ENCODE data around the gene RGS9.

The RGS9 gene

GRCh38 chr17:65100316-65101140 lies 36.6 kb upstream of the RGS9 start:
- H3K36me3 ChIP-seq (ENCODE audit: control insufficient read depth in 1 of 2, insufficient read depth in 2 of 2, low read length in 2 of 2): no peaks in the 10 kb centered on the region
- H3K9me3 ChIP-seq (ENCODE audit: control insufficient read depth in 1 of 2, low read length in 2 of 2): no peaks in the 10 kb centered on the region
- peaks cover 0 to 6% of the 10 kb centered on the region in 2 donors for H3K4me1 ChIP-seq (ENCODE audit: control insufficient read depth in 1 of 2, insufficient read depth in 2 of 2, low read length in 2 of 2)
- peak overlapping the region; percentile 71 for H3K27ac ChIP-seq (ENCODE audit: low read length)
- H3K4me3 ChIP-seq (ENCODE audit: low read depth in 1 of 2, low read length in 2 of 2): peak overlapping the region; percentile 65 to 74
- H3K27me3 ChIP-seq (ENCODE audit: low read depth, low read length): no peaks in the 10 kb centered on the region

- Histone ChIP-seq H3K9me3 (ENCODE audit: control insufficient read depth in 1 of 2, low read length in 2 of 2) (no peaks in the 10 kb centered on the region), H3K36me3 (ENCODE audit: control insufficient read depth in 1 of 2, insufficient read depth in 2 of 2, low read length in 2 of 2) (no peaks in the 10 kb centered on the region), H3K27ac (ENCODE audit: low read length) (no peak overlapping the region), H3K4me1 (ENCODE audit: control insufficient read depth in 1 of 2, insufficient read depth in 2 of 2, low read length in 2 of 2) (peaks cover 4 to 15% of the 10 kb centered on the region in 2 donors), H3K4me3 (ENCODE audit: low read depth in 1 of 2, low read length in 2 of 2) (peak overlapping the region; percentile 65 to 74), H3K27me3 (ENCODE audit: low read depth, low read length) (no peaks in the 10 kb centered on the region)
Measured at GRCh38 chr17:65101371-65101770, 35.8 kb upstream of the RGS9 start.

GRCh38 chr17:65102235-65102634 lies 34.9 kb upstream of the RGS9 start:
- H3K9me3 ChIP-seq (ENCODE audit: control insufficient read depth in 1 of 2, low read length in 2 of 2): no peaks in the 10 kb centered on the region
- no peak overlapping the region for H3K27ac ChIP-seq (ENCODE audit: low read length)
- H3K4me3 ChIP-seq (ENCODE audit: low read depth in 1 of 2, low read length in 2 of 2): no peak overlapping the region
- H3K36me3 ChIP-seq (ENCODE audit: control insufficient read depth in 1 of 2, insufficient read depth in 2 of 2, low read length in 2 of 2): no peaks in the 10 kb centered on the region
- H3K27me3 ChIP-seq (ENCODE audit: low read depth, low read length): no peaks in the 10 kb centered on the region
- H3K4me1 ChIP-seq (ENCODE audit: control insufficient read depth in 1 of 2, insufficient read depth in 2 of 2, low read length in 2 of 2): peaks cover 10 to 22% of the 10 kb centered on the region in 2 donors

GRCh38 chr17:65102788-65103187 lies 34.4 kb upstream of the RGS9 start:
- no peak overlapping the region for H3K27ac ChIP-seq (ENCODE audit: low read length)
- H3K4me1 ChIP-seq (ENCODE audit: control insufficient read depth in 1 of 2, insufficient read depth in 2 of 2, low read length in 2 of 2): peaks cover 10 to 22% of the 10 kb centered on the region in 2 donors
- H3K36me3 ChIP-seq (ENCODE audit: control insufficient read depth in 1 of 2, insufficient read depth in 2 of 2, low read length in 2 of 2): no peaks in the 10 kb centered on the region
- H3K27me3 ChIP-seq (ENCODE audit: low read depth, low read length): no peaks in the 10 kb centered on the region
- no peak overlapping the region for H3K4me3 ChIP-seq (ENCODE audit: low read depth in 1 of 2, low read length in 2 of 2)
- H3K9me3 ChIP-seq (ENCODE audit: control insufficient read depth in 1 of 2, low read length in 2 of 2): no peaks in the 10 kb centered on the region

DNA sequence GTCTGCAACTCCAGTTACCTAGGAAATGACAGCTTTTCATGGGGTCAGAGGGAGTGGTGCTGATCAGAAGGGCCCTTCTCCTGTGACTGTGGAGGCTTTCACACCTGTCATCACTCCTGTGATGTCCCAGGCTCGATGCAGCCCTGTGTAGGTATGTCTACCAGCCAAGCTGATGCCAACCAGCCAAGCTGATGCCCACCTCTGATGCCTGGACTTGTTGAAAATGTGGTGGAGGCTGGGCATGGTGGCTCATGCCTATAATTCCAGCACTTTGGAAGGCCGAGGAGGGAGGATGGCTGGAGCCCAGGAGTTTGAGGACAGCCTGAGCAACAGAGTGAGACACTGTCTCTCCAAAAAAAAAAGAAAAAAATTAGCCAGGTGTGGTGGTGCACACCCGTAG lies 33.7 kb upstream of the RGS9 start:
- Histone ChIP-seq H3K4me1 (ENCODE audit: control insufficient read depth in 1 of 2, insufficient read depth in 2 of 2, low read length in 2 of 2) (peaks cover 10 to 22% of the 10 kb centered on the region in 2 donors), H3K9me3 (ENCODE audit: control insufficient read depth in 1 of 2, low read length in 2 of 2) (no peaks in the 10 kb centered on the region), H3K27me3 (ENCODE audit: low read depth, low read length) (no peaks in the 10 kb centered on the region), H3K36me3 (ENCODE audit: control insufficient read depth in 1 of 2, insufficient read depth in 2 of 2, low read length in 2 of 2) (no peaks in the 10 kb centered on the region), H3K4me3 (ENCODE audit: low read depth in 1 of 2, low read length in 2 of 2) (no peak overlapping the region), H3K27ac (ENCODE audit: low read length) (no peak overlapping the region)

GRCh38 chr17:65103896-65104295 lies 33.3 kb upstream of the RGS9 start:
- no peak overlapping the region for H3K27ac ChIP-seq (ENCODE audit: low read length)
- H3K4me3 ChIP-seq (ENCODE audit: low read depth in 1 of 2, low read length in 2 of 2): no peak overlapping the region
- H3K27me3 ChIP-seq (ENCODE audit: low read depth, low read length): no peaks in the 10 kb centered on the region
- H3K36me3 ChIP-seq (ENCODE audit: control insufficient read depth in 1 of 2, insufficient read depth in 2 of 2, low read length in 2 of 2): no peaks in the 10 kb centered on the region
- peaks cover 10 to 22% of the 10 kb centered on the region in 2 donors for H3K4me1 ChIP-seq (ENCODE audit: control insufficient read depth in 1 of 2, insufficient read depth in 2 of 2, low read length in 2 of 2)
- H3K9me3 ChIP-seq (ENCODE audit: control insufficient read depth in 1 of 2, low read length in 2 of 2): no peaks in the 10 kb centered on the region

- Histone ChIP-seq H3K27ac (ENCODE audit: low read length) (no peak overlapping the region), H3K4me3 (ENCODE audit: low read depth in 1 of 2, low read length in 2 of 2) (no peak overlapping the region), H3K9me3 (ENCODE audit: control insufficient read depth in 1 of 2, low read length in 2 of 2) (no peaks in the 10 kb centered on the region), H3K27me3 (ENCODE audit: low read depth, low read length) (no peaks in the 10 kb centered on the region), H3K36me3 (ENCODE audit: control insufficient read depth in 1 of 2, insufficient read depth in 2 of 2, low read length in 2 of 2) (no peaks in the 10 kb centered on the region), H3K4me1 (ENCODE audit: control insufficient read depth in 1 of 2, insufficient read depth in 2 of 2, low read length in 2 of 2) (peaks cover 10 to 22% of the 10 kb centered on the region in 2 donors)
Measured at GRCh38 chr17:65104541-65104940, 32.6 kb upstream of the RGS9 start.

DNA sequence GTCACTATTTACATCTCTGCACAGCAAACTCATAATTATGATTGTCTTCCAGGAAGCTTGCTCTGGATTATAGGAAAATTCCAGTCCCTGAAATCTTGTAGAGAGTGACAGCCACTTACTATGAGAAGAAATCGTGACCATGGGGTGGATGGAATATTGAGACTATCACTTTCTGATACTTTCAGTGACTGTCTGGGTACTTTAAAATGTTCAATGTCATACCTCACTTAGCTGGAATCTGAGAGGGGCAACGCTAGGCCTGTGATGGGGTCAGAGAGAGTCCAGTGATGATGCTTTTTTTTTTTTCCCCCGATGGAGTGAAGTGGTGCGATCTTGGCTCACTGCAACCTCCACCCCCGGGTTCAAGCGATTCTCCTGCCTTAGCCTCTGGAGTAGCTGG lies 32.2 kb upstream of the RGS9 start:
- H3K4me1 ChIP-seq (ENCODE audit: control insufficient read depth in 1 of 2, insufficient read depth in 2 of 2, low read length in 2 of 2): peaks cover 10 to 22% of the 10 kb centered on the region in 2 donors
- no peak overlapping the region for H3K27ac ChIP-seq (ENCODE audit: low read length)
- H3K27me3 ChIP-seq (ENCODE audit: low read depth, low read length): no peaks in the 10 kb centered on the region
- H3K36me3 ChIP-seq (ENCODE audit: control insufficient read depth in 1 of 2, insufficient read depth in 2 of 2, low read length in 2 of 2): no peaks in the 10 kb centered on the region
- H3K9me3 ChIP-seq (ENCODE audit: control insufficient read depth in 1 of 2, low read length in 2 of 2): no peaks in the 10 kb centered on the region
- no peak overlapping the region for H3K4me3 ChIP-seq (ENCODE audit: low read depth in 1 of 2, low read length in 2 of 2)

- Histone ChIP-seq H3K4me3 (ENCODE audit: low read depth in 1 of 2, low read length in 2 of 2) (no peak overlapping the region), H3K9me3 (ENCODE audit: control insufficient read depth in 1 of 2, low read length in 2 of 2) (no peaks in the 10 kb centered on the region), H3K4me1 (ENCODE audit: control insufficient read depth in 1 of 2, insufficient read depth in 2 of 2, low read length in 2 of 2) (peaks cover 10 to 17% of the 10 kb centered on the region in 2 donors), H3K27ac (ENCODE audit: low read length) (no peak overlapping the region), H3K36me3 (ENCODE audit: control insufficient read depth in 1 of 2, insufficient read depth in 2 of 2, low read length in 2 of 2) (no peaks in the 10 kb centered on the region), H3K27me3 (ENCODE audit: low read depth, low read length) (no peaks in the 10 kb centered on the region)
Measured at GRCh38 chr17:65108152-65108551, 29.0 kb upstream of the RGS9 start.

GRCh38 chr17:65109543-65109942 lies 27.6 kb upstream of the RGS9 start:
- no peaks in the 10 kb centered on the region for H3K9me3 ChIP-seq (ENCODE audit: control insufficient read depth in 1 of 2, low read length in 2 of 2)
- H3K27me3 ChIP-seq (ENCODE audit: low read depth, low read length): no peaks in the 10 kb centered on the region
- no peak overlapping the region for H3K27ac ChIP-seq (ENCODE audit: low read length)
- peaks cover 10 to 17% of the 10 kb centered on the region in 2 donors for H3K4me1 ChIP-seq (ENCODE audit: control insufficient read depth in 1 of 2, insufficient read depth in 2 of 2, low read length in 2 of 2)
- H3K4me3 ChIP-seq (ENCODE audit: low read depth in 1 of 2, low read length in 2 of 2): no peak overlapping the region
- H3K36me3 ChIP-seq (ENCODE audit: control insufficient read depth in 1 of 2, insufficient read depth in 2 of 2, low read length in 2 of 2): no peaks in the 10 kb centered on the region

DNA sequence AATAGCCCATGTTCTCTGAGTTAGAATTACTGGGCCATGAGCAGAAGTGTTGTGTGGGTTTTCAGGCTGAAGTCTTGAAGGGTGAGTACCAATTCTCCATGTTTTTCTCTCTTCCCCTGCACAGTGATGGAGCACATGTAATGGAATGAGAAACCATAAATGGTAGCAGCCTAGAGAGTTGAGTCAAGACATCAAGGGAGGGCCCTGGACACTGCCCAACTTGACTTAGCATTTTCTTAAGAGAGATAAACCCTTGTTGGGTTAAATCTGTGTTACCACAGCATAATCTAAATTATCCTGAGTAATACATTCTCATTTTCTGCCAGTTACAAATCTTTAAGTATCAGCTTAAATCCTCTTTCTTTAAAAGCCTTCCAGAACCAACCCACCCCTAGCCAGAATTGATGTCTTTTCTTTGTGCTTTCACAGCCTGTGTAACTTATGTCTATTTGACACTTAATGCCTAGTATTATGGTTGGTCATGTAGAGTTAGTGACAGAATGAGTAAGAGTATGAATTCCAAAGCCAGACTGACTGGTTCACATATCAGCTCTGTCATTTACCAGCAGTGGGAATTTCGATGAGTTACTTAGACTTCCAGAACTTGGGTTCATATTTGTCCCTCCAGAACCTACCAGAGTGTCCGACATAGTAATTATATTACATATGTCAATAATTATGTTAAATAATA lies 27.0 kb upstream of the RGS9 start:
- no peaks in the 10 kb centered on the region for H3K36me3 ChIP-seq (ENCODE audit: control insufficient read depth in 1 of 2, insufficient read depth in 2 of 2, low read length in 2 of 2)
- H3K27ac ChIP-seq (ENCODE audit: low read length): no peak overlapping the region
- no peaks in the 10 kb centered on the region for H3K27me3 ChIP-seq (ENCODE audit: low read depth, low read length)
- H3K9me3 ChIP-seq (ENCODE audit: control insufficient read depth in 1 of 2, low read length in 2 of 2): no peaks in the 10 kb centered on the region
- no peak overlapping the region for H3K4me3 ChIP-seq (ENCODE audit: low read depth in 1 of 2, low read length in 2 of 2)
- H3K4me1 ChIP-seq (ENCODE audit: control insufficient read depth in 1 of 2, insufficient read depth in 2 of 2, low read length in 2 of 2): peaks cover 10 to 17% of the 10 kb centered on the region in 2 donors
